Suprapubic skin (tissue), 4 donors: Measurements from ENCODE around the gene MAP4K3. TPM values are rescaled to one million over a fixed set of nuclear protein-coding genes. Genes with fewer than 3 reads are reported as not detected.

Experiments
- DNase-seq, 2 donors: peaks; one replicate each; pipeline ENCODE4 v3.0.0-alpha.2; 2019; ENCODE audit warnings: low spot score in 2 of 2
- H3K27ac ChIP-seq: fragments of 200-600 bp; sonication (generic); one replicate; pipeline ENCODE4 v1.5.1; 2019
- H3K27me3 ChIP-seq: fragments of 200-600 bp; sonication (generic); one replicate; pipeline ENCODE4 v1.5.1; 2019
- H3K36me3 ChIP-seq: fragments of 200-600 bp; sonication (generic); one replicate; pipeline ENCODE4 v1.5.1; 2019
- H3K4me1 ChIP-seq: fragments of 200-600 bp; sonication (generic); one replicate; pipeline ENCODE4 v1.5.1; 2019
- H3K4me3 ChIP-seq: fragments of 200-600 bp; sonication (generic); one replicate; pipeline ENCODE4 v1.5.1; 2019; ENCODE audit warnings: mild to moderate bottlenecking
- H3K9me3 ChIP-seq: fragments of 200-600 bp; sonication (generic); one replicate; pipeline ENCODE4 v1.5.1; 2019
- EP300 ChIP-seq: sonication (generic); formaldehyde crosslinking; IDR thresholded peaks from one replicate; pipeline ENCODE4 v1.6.1; 2017; ENCODE audit warnings: antibody characterized with exemption
- POLR2A ChIP-seq, 2 donors: fragments of 450-650 bp; IDR thresholded peaks; one replicate each; pipeline ENCODE4 v1.6.1; 2017; ENCODE audit warnings: antibody characterized with exemption in 2 of 2, mild to moderate bottlenecking in 2 of 2, moderate library complexity in 2 of 2
- POLR2AphosphoS5 ChIP-seq, 3 donors: sonication (generic); formaldehyde crosslinking; IDR thresholded peaks; one replicate each; pipeline ENCODE4 v1.6.1; 2017; ENCODE audit warnings: antibody characterized with exemption in 3 of 3
- WGBS: methylation state at CpG from one replicate; pipeline ENCODE4 v1.1.5; 2018; 5-methylcytosine and 5-hydroxymethylcytosine counted together
- total RNA-seq, 4 donors: library from RNA; depleted of rRNA; stranded (reverse); fragments of >200 nt; gene quantifications; one replicate each; pipeline ENCODE4 v1.1.0, GENCODE V29; 2016
- TF ChIP-seq, protein P1 (sequence below), 2 donors: fragments of 200-600 bp in 1 of 2; fragments of 450-650 bp in 1 of 2; sonication (generic) in 1 of 2; IDR thresholded peaks; one replicate each; pipeline ENCODE4 v1.5.1; 2016 to 2019; ENCODE audit warnings: antibody characterized with exemption in 2 of 2, mild to moderate bottlenecking in 1 of 2, moderate library complexity in 1 of 2

Gene MAP4K3
- total RNA-seq, 4 donors from 2014 or later: 26.3 to 59.9 (median 37.8) TPM

DNA sequence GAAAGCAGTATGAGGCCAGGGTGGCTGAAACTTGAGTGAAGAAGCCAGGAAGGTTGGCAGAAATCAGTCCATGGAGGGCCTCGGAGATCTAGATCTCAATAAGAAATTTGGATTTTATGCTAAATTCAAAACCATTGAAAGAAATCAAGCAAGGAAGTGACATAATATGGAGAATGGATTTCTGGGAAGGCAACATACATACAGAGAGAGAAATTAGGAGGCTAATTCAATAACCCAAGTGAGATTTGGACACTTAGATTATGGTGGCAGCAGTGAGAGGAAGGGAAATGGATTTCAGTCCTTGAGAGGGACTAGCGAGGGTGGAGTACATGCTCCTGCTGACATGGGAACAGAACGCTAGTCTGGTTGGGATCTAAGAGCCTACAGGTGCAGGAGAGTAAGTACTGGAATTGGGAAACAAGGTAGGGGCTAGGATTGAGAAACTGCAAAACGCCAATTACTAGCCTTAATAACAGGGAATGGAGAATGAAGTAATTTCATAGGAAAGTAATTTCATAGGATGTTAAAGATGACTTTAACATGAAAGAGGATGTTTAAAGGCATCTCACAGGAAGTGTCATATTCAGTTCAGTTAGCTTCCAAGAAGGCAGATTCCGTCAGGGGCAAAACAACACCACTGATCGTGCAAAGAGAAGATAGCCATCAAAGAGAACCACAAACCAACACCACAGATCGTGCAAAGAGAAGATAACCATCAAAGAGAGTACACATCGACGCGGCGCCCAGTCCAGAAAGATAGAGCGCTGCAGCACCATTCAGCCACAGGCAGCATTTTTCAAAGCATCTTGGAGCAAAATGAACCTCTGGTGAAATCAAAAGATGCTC is 220.5 kb downstream of the MAP4K3 start:
- Histone ChIP-seq H3K9me3 (no peaks in the 10 kb centered on the region), H3K4me3 (no peak overlapping the region), H3K27me3 (no peaks in the 10 kb centered on the region), H3K36me3 (no peaks in the 10 kb centered on the region), H3K27ac (no peak overlapping the region), H3K4me1 (no peaks in the 10 kb centered on the region)
- no peak for DNase-seq
- TF ChIP-seq, protein P1, sequence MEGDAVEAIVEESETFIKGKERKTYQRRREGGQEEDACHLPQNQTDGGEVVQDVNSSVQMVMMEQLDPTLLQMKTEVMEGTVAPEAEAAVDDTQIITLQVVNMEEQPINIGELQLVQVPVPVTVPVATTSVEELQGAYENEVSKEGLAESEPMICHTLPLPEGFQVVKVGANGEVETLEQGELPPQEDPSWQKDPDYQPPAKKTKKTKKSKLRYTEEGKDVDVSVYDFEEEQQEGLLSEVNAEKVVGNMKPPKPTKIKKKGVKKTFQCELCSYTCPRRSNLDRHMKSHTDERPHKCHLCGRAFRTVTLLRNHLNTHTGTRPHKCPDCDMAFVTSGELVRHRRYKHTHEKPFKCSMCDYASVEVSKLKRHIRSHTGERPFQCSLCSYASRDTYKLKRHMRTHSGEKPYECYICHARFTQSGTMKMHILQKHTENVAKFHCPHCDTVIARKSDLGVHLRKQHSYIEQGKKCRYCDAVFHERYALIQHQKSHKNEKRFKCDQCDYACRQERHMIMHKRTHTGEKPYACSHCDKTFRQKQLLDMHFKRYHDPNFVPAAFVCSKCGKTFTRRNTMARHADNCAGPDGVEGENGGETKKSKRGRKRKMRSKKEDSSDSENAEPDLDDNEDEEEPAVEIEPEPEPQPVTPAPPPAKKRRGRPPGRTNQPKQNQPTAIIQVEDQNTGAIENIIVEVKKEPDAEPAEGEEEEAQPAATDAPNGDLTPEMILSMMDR (IDR thresholded peaks at IDR 0.05): no peak
- no peak for TF ChIP-seq POLR2AphosphoS5 (IDR thresholded peaks at IDR 0.05)
- TF ChIP-seq EP300: no peak
- TF ChIP-seq POLR2A (IDR thresholded peaks at IDR 0.05): no peak
- 79% methylated on average over 12 of the region's 12 CpGs for WGBS

- Histone ChIP-seq H3K9me3 (no peaks in the 10 kb centered on the region), H3K36me3 (no peaks in the 10 kb centered on the region), H3K27me3 (no peaks in the 10 kb centered on the region), H3K4me3 (no peak overlapping the region), H3K4me1 (no peaks in the 10 kb centered on the region), H3K27ac (no peak overlapping the region)
- WGBS: 88% methylated on average over 2 of the region's 2 CpGs
- TF ChIP-seq POLR2AphosphoS5 (IDR thresholded peaks at IDR 0.05): no peak
- no peak for TF ChIP-seq EP300
- no peak for TF ChIP-seq POLR2A (IDR thresholded peaks at IDR 0.05)
- TF ChIP-seq, protein P1 (IDR thresholded peaks at IDR 0.05): no peak
- DNase-seq: no peak
Observed at GRCh38 chr2:39215545-39215944, 221.5 kb downstream of the MAP4K3 start.

DNA sequence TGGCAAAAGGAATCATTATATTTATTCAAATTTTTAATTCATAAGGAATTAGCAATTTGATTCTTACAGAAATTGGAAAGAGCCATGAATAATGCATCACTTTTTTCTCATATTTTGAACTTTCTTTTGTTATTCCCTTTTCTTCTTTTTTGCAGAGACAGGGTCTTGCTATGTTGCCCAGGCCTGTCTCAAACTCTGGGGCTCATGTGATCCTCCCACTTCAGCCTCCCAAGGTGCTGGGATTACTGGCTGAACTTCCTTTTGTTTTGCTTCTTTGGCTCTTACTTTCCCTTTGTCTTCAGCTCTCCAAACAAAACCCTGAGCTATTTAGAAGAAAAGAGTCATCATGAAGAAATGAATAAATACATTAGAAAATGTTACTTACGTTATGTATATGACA is 224.1 kb downstream of the MAP4K3 start:
- H3K36me3 ChIP-seq: no peaks in the 10 kb centered on the region
- no peak overlapping the region for H3K4me3 ChIP-seq
- H3K27me3 ChIP-seq: no peaks in the 10 kb centered on the region
- H3K4me1 ChIP-seq: no peaks in the 10 kb centered on the region
- no peak for TF ChIP-seq EP300
- H3K9me3 ChIP-seq: no peaks in the 10 kb centered on the region
- 89% methylated on average over 1 of the region's 1 CpG for WGBS
- H3K27ac ChIP-seq: no peak overlapping the region
- no peak for DNase-seq

DNA sequence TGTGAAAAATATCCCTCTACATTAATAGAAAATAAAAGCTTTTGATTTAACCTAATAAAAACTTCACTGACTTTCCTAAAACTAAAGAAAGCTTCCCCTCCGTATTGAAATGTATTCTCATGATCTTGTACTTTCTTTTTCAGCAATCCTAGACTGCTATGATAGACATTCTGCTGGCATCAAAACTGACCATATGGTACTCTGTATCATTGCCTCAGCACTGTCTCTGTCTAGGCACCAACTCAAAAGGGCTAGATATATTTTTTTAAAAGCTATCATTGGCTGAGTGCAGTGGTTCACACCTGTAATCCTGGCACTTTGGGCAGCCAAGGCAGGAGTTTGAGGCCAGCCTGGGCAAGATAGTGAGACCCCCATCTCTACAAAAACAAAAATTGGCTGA is 226.2 kb downstream of the MAP4K3 start:
- TF ChIP-seq, protein P1 (IDR thresholded peaks at IDR 0.05): no peak
- 78% methylated on average over 1 of the region's 1 CpG for whole genome bisulfite sequencing

GRCh38 chr2:39203382-39203781 is 233.7 kb downstream of the MAP4K3 start:
- H3K9me3 ChIP-seq: no peaks in the 10 kb centered on the region
- no peaks in the 10 kb centered on the region for H3K36me3 ChIP-seq
- H3K4me3 ChIP-seq: no peak overlapping the region
- DNase-seq: no peak
- no peak for TF ChIP-seq POLR2AphosphoS5 (IDR thresholded peaks at IDR 0.05)
- no peak for TF ChIP-seq EP300
- TF ChIP-seq, protein P1 (IDR thresholded peaks at IDR 0.05): no peak
- TF ChIP-seq POLR2A (IDR thresholded peaks at IDR 0.05): no peak
- 87% methylated on average over 6 of the region's 6 CpGs for WGBS
- H3K4me1 ChIP-seq: no peaks in the 10 kb centered on the region
- H3K27ac ChIP-seq: no peak overlapping the region
- no peaks in the 10 kb centered on the region for H3K27me3 ChIP-seq

More for the DNA sequence above, 226.2 kb downstream of the MAP4K3 start:
- no peaks in the 10 kb centered on the region for H3K4me1 ChIP-seq
- no peak overlapping the region for H3K4me3 ChIP-seq
- H3K9me3 ChIP-seq: no peaks in the 10 kb centered on the region
- H3K27ac ChIP-seq: no peak overlapping the region
- H3K27me3 ChIP-seq: no peaks in the 10 kb centered on the region
- H3K36me3 ChIP-seq: no peaks in the 10 kb centered on the region
- no peak for DNase-seq
